H1 (cell line): ENCODE results near the gene DDX42. TPM values are rescaled to one million over a fixed set of nuclear protein-coding genes. Genes with fewer than 3 reads are reported as not detected.

Experiments used
- CTCF ChIA-PET: fragments of 300-600 bp; sonication (Branson Sonifier 250); formaldehyde crosslinking; loops from one replicate; lab custom pipeline; 2021; ENCODE audit not compliant: partially characterized antibody; lab: Charles Lee
- POLR2A ChIA-PET: fragments of 300-600 bp; sonication (Branson Sonifier 250); formaldehyde crosslinking; loops from one replicate; lab custom pipeline; 2021; ENCODE audit warnings: inconsistent platforms; ENCODE audit not compliant: partially characterized antibody; lab: Charles Lee
- DNase-seq, 2 experiments: peaks; one replicate each; pipeline versions ENCODE4 v3.0.0 to v3.0.0-alpha.2; 2010 to 2022; ENCODE audit warnings: low spot score in 2 of 2, low read depth in 1 of 2, mixed read lengths in 1 of 2
- FAIRE-seq: peaks from 2 replicates; lab custom pipeline; 2011; peaks lifted over from hg19 to GRCh38; lab: Jason Lieb, UNC
- H2AFZ ChIP-seq: 2 replicates; pipeline ENCODE4 v1.8.1; 2012; ENCODE audit warnings: low read length, inconsistent platforms
- H2AK5ac ChIP-seq: 2 replicates; pipeline ENCODE4 v1.6.1; 2013; ENCODE audit warnings: low read depth, low read length
- H2BK120ac ChIP-seq: replicated peaks from 2 replicates; pipeline ENCODE3; 2013; ENCODE audit warnings: low read depth, low read length, inconsistent platforms
- H2BK12ac ChIP-seq: 2 replicates; pipeline ENCODE4 v1.6.1; 2013; ENCODE audit warnings: low read depth, low read length
- H2BK15ac ChIP-seq: 2 replicates; pipeline ENCODE4 v1.6.1; 2013; ENCODE audit warnings: low read length
- H2BK20ac ChIP-seq: 2 replicates; pipeline ENCODE4 v1.6.1; 2013; ENCODE audit warnings: low read length
- H2BK5ac ChIP-seq: 2 replicates; pipeline ENCODE4 v1.6.1; 2013; ENCODE audit warnings: low read depth, low read length
- H3K14ac ChIP-seq: 2 replicates; pipeline ENCODE4 v1.6.1; 2013; ENCODE audit warnings: inconsistent platforms; ENCODE audit not compliant: insufficient read length
- H3K18ac ChIP-seq: 2 replicates; pipeline ENCODE4 v1.6.1; 2013; ENCODE audit warnings: low read length; ENCODE audit errors: extremely low read depth
- H3K23ac ChIP-seq: 2 replicates; pipeline ENCODE4 v1.6.1; 2013; ENCODE audit warnings: inconsistent platforms; ENCODE audit not compliant: insufficient read length
- H3K23me2 ChIP-seq: 2 replicates; pipeline ENCODE4 v1.6.1; 2013; ENCODE audit warnings: low read depth, low read length
- H3K27ac ChIP-seq: 2 replicates; pipeline ENCODE4 v1.6.1; 2011; ENCODE audit warnings: low read depth, low read length, inconsistent platforms
- H3K27me3 ChIP-seq, 4 experiments: replicated peaks in 1 of 4; 1 replicate in 1 of 4; 2 replicates in 3 of 4; pipeline versions ENCODE4 v1.6.1 to v1.8.1; 2011 to 2013; ENCODE audit warnings: low read length in 3 of 4, mild to moderate bottlenecking in 3 of 4, inconsistent platforms in 2 of 4, mixed read lengths in 2 of 4, moderate library complexity in 1 of 4; ENCODE audit not compliant: control insufficient read depth in 3 of 4, insufficient read depth in 3 of 4; ENCODE audit errors: extremely low read depth in 1 of 4
- H3K36me3 ChIP-seq, 4 experiments: 2 replicates each; pipeline versions ENCODE4 v1.6.1 to v1.8.1; 2011 to 2013; ENCODE audit warnings: mild to moderate bottlenecking in 4 of 4, low read length in 3 of 4, moderate library complexity in 2 of 4, control low read depth in 1 of 4, inconsistent platforms in 1 of 4; ENCODE audit not compliant: insufficient read depth in 4 of 4, control insufficient read depth in 2 of 4
- H3K4ac ChIP-seq: replicated peaks from 2 replicates; pipeline ENCODE3; 2013; ENCODE audit warnings: low read length, low read depth, mixed read lengths, inconsistent platforms; ENCODE audit not compliant: insufficient read length
- H3K4me1 ChIP-seq, 4 experiments: replicated peaks in 1 of 4; 1 replicate in 1 of 4; 2 replicates in 3 of 4; pipeline versions ENCODE4 v1.6.1 to v1.8.1; 2011 to 2013; ENCODE audit warnings: low read length in 3 of 4, inconsistent platforms in 2 of 4, mixed read lengths in 1 of 4; ENCODE audit not compliant: insufficient read depth in 4 of 4, control insufficient read depth in 3 of 4
- H3K4me2 ChIP-seq, 2 experiments: 2 replicates each; pipeline versions ENCODE4 v1.6.1 to v1.8.1; 2011 to 2013; ENCODE audit warnings: low read depth in 2 of 2, low read length in 2 of 2, control low read depth in 1 of 2, inconsistent platforms in 1 of 2, mild to moderate bottlenecking in 1 of 2; ENCODE audit not compliant: insufficient read depth in 1 of 2
- H3K4me3 ChIP-seq, 4 experiments: fragments of 200-600, 300-600 bp in 1 of 4; sonication (generic), shearing (Covaris generic), sonication (Bioruptor Twin) in 1 of 4; 2 replicates each; pipeline versions ENCODE4 v1.5.1 to v1.8.1; 2011 to 2016; ENCODE audit warnings: low read length in 4 of 4, low read depth in 3 of 4, control low read depth in 2 of 4, inconsistent platforms in 2 of 4, mild to moderate bottlenecking in 2 of 4, mixed read lengths in 1 of 4, moderate library complexity in 1 of 4; ENCODE audit not compliant: insufficient read depth in 2 of 4; ENCODE audit errors: extremely low read depth in 1 of 4
- H3K56ac ChIP-seq: replicated peaks from 2 replicates; pipeline ENCODE3; 2013; ENCODE audit warnings: low read depth, mild to moderate bottlenecking, mixed read lengths, low read length, inconsistent platforms; ENCODE audit not compliant: insufficient read length
- H3K79me1 ChIP-seq: 2 replicates; pipeline ENCODE4 v1.6.1; 2013; ENCODE audit warnings: low read depth, low read length, control low read depth
- H3K79me2 ChIP-seq, 2 experiments: 2 replicates each; pipeline versions ENCODE4 v1.6.1 to v1.8.1; 2012 to 2013; ENCODE audit warnings: low read length in 2 of 2, mild to moderate bottlenecking in 2 of 2, inconsistent platforms in 1 of 2; ENCODE audit not compliant: insufficient read depth in 2 of 2, control insufficient read depth in 1 of 2
- H3K9ac ChIP-seq, 4 experiments: replicated peaks in 1 of 4; 1 replicate in 1 of 4; 2 replicates in 3 of 4; pipeline versions ENCODE4 v1.6.1 to v1.8.1; 2011 to 2013; ENCODE audit warnings: low read depth in 3 of 4, low read length in 3 of 4, control low read depth in 2 of 4, mild to moderate bottlenecking in 2 of 4, moderate library complexity in 2 of 4, inconsistent platforms in 1 of 4; ENCODE audit errors: extremely low read depth in 1 of 4
- H3K9me3 ChIP-seq, 2 experiments: 2 replicates each; pipeline versions ENCODE4 v1.6.1 to v1.8.1; 2012 to 2013; ENCODE audit warnings: mild to moderate bottlenecking in 2 of 2, moderate library complexity in 2 of 2, control low read depth in 1 of 2, inconsistent platforms in 1 of 2, low read depth in 1 of 2, low read length in 1 of 2, mixed read lengths in 1 of 2; ENCODE audit not compliant: insufficient read depth in 2 of 2
- H4K20me1 ChIP-seq, 2 experiments: replicated peaks in 1 of 2; 2 replicates each; pipeline versions ENCODE3 to v1.8.1; 2011 to 2013; ENCODE audit warnings: inconsistent platforms in 2 of 2, low read length in 2 of 2, mild to moderate bottlenecking in 1 of 2; ENCODE audit not compliant: insufficient read depth in 2 of 2, control insufficient read depth in 1 of 2
- H4K5ac ChIP-seq: 2 replicates; pipeline ENCODE4 v1.6.1; 2013; ENCODE audit warnings: low read length, low read depth, mixed read lengths, inconsistent platforms; ENCODE audit not compliant: insufficient read length
- H4K8ac ChIP-seq: 2 replicates; pipeline ENCODE4 v1.8.0; 2013; ENCODE audit warnings: mild to moderate bottlenecking, moderate library complexity, low read length, inconsistent platforms; ENCODE audit not compliant: insufficient read depth; ENCODE audit errors: extremely low read depth
- H4K91ac ChIP-seq: replicated peaks from 2 replicates; pipeline ENCODE3; 2013; ENCODE audit warnings: low read length, mixed read lengths, inconsistent platforms; ENCODE audit not compliant: insufficient read length
- BRCA1 ChIP-seq: IDR thresholded peaks from 2 replicates; pipeline ENCODE4 v1.6.1; 2012; ENCODE audit warnings: low read depth, low read length, improper control_type of control experiment
- CHD1 ChIP-seq: IDR thresholded peaks from 2 replicates; pipeline ENCODE4 v1.6.1; 2012; ENCODE audit warnings: low read depth, low read length, improper control_type of control experiment
- CTBP2 ChIP-seq: IDR thresholded peaks from 2 replicates; pipeline ENCODE4 v1.7.0; 2011; ENCODE audit warnings: borderline replicate concordance, mild to moderate bottlenecking, moderate library complexity, mixed read lengths, low read length; ENCODE audit not compliant: insufficient read depth, insufficient read length
- CTCF ChIP-seq, 3 experiments: IDR thresholded peaks; 1 replicate in 2 of 3; 2 replicates in 1 of 3; pipeline versions ENCODE4 v1.5.1 to v1.6.1; 2011; ENCODE audit warnings: low read length in 3 of 3, mild to moderate bottlenecking in 3 of 3, inconsistent platforms in 2 of 3, low read depth in 1 of 3, moderate library complexity in 1 of 3; ENCODE audit not compliant: insufficient read depth in 1 of 3; ENCODE audit errors: control extremely low read depth in 1 of 3
- EP300 ChIP-seq, 2 experiments: IDR thresholded peaks; 1 replicate in 1 of 2; 2 replicates in 1 of 2; pipeline ENCODE4 v1.6.1; 2011 to 2012; ENCODE audit warnings: low read depth in 2 of 2, low read length in 2 of 2, mild to moderate bottlenecking in 2 of 2, borderline replicate concordance in 1 of 2, inconsistent platforms in 1 of 2, moderate library complexity in 1 of 2
- JUN ChIP-seq: IDR thresholded peaks from 2 replicates; pipeline ENCODE4 v1.6.1; 2011; ENCODE audit warnings: low read depth, mild to moderate bottlenecking, improper control_type of control experiment, low read length
- KDM5A ChIP-seq: fragments of 200-600 bp; IDR thresholded peaks from 2 replicates; pipeline ENCODE4 v1.7.1; 2012; ENCODE audit warnings: mild to moderate bottlenecking, low read length, inconsistent platforms, mixed read lengths
- MAFK ChIP-seq: IDR thresholded peaks from 2 replicates; pipeline ENCODE4 v1.6.1; 2012; ENCODE audit warnings: low read depth, mild to moderate bottlenecking, improper control_type of control experiment, low read length
- TEAD4 ChIP-seq: IDR thresholded peaks from 2 replicates; pipeline ENCODE4 v1.6.1; 2012; ENCODE audit warnings: low read depth, low read length, inconsistent platforms, mixed read lengths
- WGBS, 2 experiments: shearing (Covaris generic) in 1 of 2; methylation state at CpG; one replicate each; pipeline versions ENCODE4 v1.1.6 to v1.1.7; 2013 to 2015; ENCODE audit warnings: low lambda C conversion rate in 2 of 2, mixed read lengths in 2 of 2, inconsistent platforms in 1 of 2, low coverage in 1 of 2, missing lambda C conversion rate in 1 of 2; ENCODE audit not compliant: insufficient replicate concordance in 2 of 2, insufficient coverage in 1 of 2, insufficient read length in 1 of 2; ENCODE audit errors: extremely low coverage in 1 of 2, missing lambda C conversion rate in 1 of 2; 5-methylcytosine and 5-hydroxymethylcytosine counted together
- polyA plus RNA-seq, 7 experiments: library from polyadenylated mRNA; depleted of rRNA in 3 of 7; stranded (reverse) in 5 of 7; unstranded in 2 of 7; fragments of >200 nt in 5 of 7; fragments of 200-250 nt in 2 of 7; gene quantifications; 1 replicate in 5 of 7; 2 replicates in 1 of 7; 4 replicates in 1 of 7; pipeline versions ENCODE4 v1.2.1 to v1.2.3, GENCODE V29; 2011 to 2013; ENCODE audit warnings: missing spikeins in 2 of 7, mixed read lengths in 2 of 7
- total RNA-seq: library from RNA; stranded (reverse); fragmentation: NEBNext Ultra II Directional; extraction: Animal tissue kit (Norgen Biotek cat#: 25700); gene quantifications from 2 replicates; pipeline ENCODE4 v1.2.1, GENCODE V29; 2021

Gene DDX42
- total and polyA plus RNA-seq, 2 of the 8 experiments (the other 6 are each of a cell fraction or from before 2014, with no cell fraction given), result 40.6 to 114 TPM

- H3K4ac ChIP-seq, result no peak overlapping the region
- POLR2A ChIA-PET, result interaction anchor here (1.1 to 32.3 kb wide), 8 partner anchors 2 to 93 kb away, joined by 3 to 593 read pairs (median 7); partner anchors contain the start of genes CCDC47, DDX42, FTSJ3 and PSMC5
- TF ChIP-seq MAFK (no peak), CTCF (IDR thresholded peaks at IDR 0.05; ENCODE audit: control extremely low read depth in 1 of 3, insufficient read depth in 1 of 3, low read depth in 1 of 3, low read length in 3 of 3) (no peak), EP300 (IDR thresholded peaks at IDR 0.05; ENCODE audit: borderline replicate concordance in 1 of 2, low read depth in 2 of 2, low read length in 2 of 2) (no peak), JUN (no peak), BRCA1 (no peak), CTBP2 (no peak), KDM5A (no peak), CHD1 (no peak), TEAD4 (no peak)
- TF ChIP-seq, all 59 proteins: peak for 0
- Histone ChIP-seq H4K91ac (no peak overlapping the region), H2AFZ (no peak overlapping the region), H3K14ac (no peak overlapping the region), H2BK20ac (no peak overlapping the region), H3K23me2 (no peaks in the 10 kb centered on the region), H2BK5ac (no peak overlapping the region; the same call in 1 of the 2 replicates), H3K18ac (no peak overlapping the region), H3K27ac (no peak overlapping the region), H3K23ac (no peak overlapping the region), H4K20me1 (peaks cover 3 to 27% of the 10 kb centered on the region in 2 experiments), H2BK120ac (no peak overlapping the region), H3K4me1 (peaks cover under 1 to 13% (median 11%) of the 10 kb centered on the region in 4 experiments), H3K79me2 (peaks cover 0 to 28% of the 10 kb centered on the region in 2 experiments), H3K9ac (no peak overlapping the region), H2BK12ac (no peak overlapping the region), H2AK5ac (no peak overlapping the region), H3K56ac (no peak overlapping the region), H3K9me3 (no peaks in the 10 kb centered on the region), H3K4me2 (no peak overlapping the region), H4K5ac (no peak overlapping the region), H2BK15ac (no peak overlapping the region), H3K79me1 (peaks cover 22% of the 10 kb centered on the region), H4K8ac (no peak overlapping the region; the same call in 1 of the 2 replicates), H3K36me3 (peaks cover 42 to 63% (median 59%) of the 10 kb centered on the region in 4 experiments), H3K27me3 (no peaks in the 10 kb centered on the region), H3K4me3 (no peak overlapping the region)
- FAIRE-seq, result no peak
- WGBS, 2 experiments, result 94% methylated on average over 15 of the region's 15 CpGs; no CpG with 5 or more reads in 1 of the 2 experiments
- CTCF ChIA-PET, result interaction anchor here (0.7 to 5.2 kb wide), 18 partner anchors 10 to 385 kb away, joined by 3 to 61 read pairs (median 4); no protein-coding TSS in a partner anchor
- no peak for DNase-seq
Observed at GRCh38 chr17:63833741-63834373, 59.9 kb downstream of the DDX42 start.
